Neural progenitor cell (in vitro differentiated cells): ENCODE data around the gene CDC25C. TPM values are rescaled to one million over a fixed set of nuclear protein-coding genes. Genes with fewer than 3 reads are reported as not detected.

Source experiments
- DNase-seq: peaks from one replicate; pipeline ENCODE4 v3.0.0-alpha.2; 2016; ENCODE audit warnings: low spot score
- H2AFZ ChIP-seq: fragments of 200-600 bp; sonication (generic); replicated peaks from 2 replicates; pipeline ENCODE4 v1.6.1; 2016; ENCODE audit warnings: antibody characterized with exemption
- H3F3A ChIP-seq: fragments of 200-600 bp; sonication (generic); 2 replicates; pipeline ENCODE4 v1.6.1; 2016; ENCODE audit warnings: antibody characterized with exemption, low read depth
- H3K27ac ChIP-seq: fragments of 200-600 bp; sonication (generic); 2 replicates; pipeline ENCODE4 v1.5.1; 2016; ENCODE audit warnings: mild to moderate bottlenecking
- H3K27me3 ChIP-seq: fragments of 200-600 bp; sonication (generic); 2 replicates; pipeline ENCODE4 v1.6.1; 2016; ENCODE audit warnings: mild to moderate bottlenecking, moderate library complexity
- H3K36me3 ChIP-seq: fragments of 200-600 bp; sonication (generic); 2 replicates; pipeline ENCODE4 v1.5.1; 2016
- H3K4me1 ChIP-seq: fragments of 200-600 bp; sonication (generic); 2 replicates; pipeline ENCODE4 v1.6.1; 2016; ENCODE audit warnings: mixed run types
- H3K4me2 ChIP-seq: fragments of 200-600 bp; sonication (generic); 2 replicates; pipeline ENCODE4 v1.6.1; 2016
- H3K4me3 ChIP-seq: fragments of 200-600 bp; sonication (generic); 2 replicates; pipeline ENCODE4 v1.5.1; 2016
- H3K79me2 ChIP-seq: fragments of 200-600 bp; sonication (generic); 2 replicates; pipeline ENCODE4 v1.6.1; 2016; ENCODE audit warnings: low read depth
- H3K9ac ChIP-seq: fragments of 200-600 bp; sonication (generic); 2 replicates; pipeline ENCODE4 v1.6.1; 2016
- H3K9me3 ChIP-seq: fragments of 200-600 bp; sonication (generic); 2 replicates; pipeline ENCODE4 v1.5.1; 2016; ENCODE audit warnings: low read depth
- H4K20me1 ChIP-seq: fragments of 200-600 bp; sonication (generic); 2 replicates; pipeline ENCODE4 v1.6.1; 2016; ENCODE audit warnings: low read depth
- H3K27ac Mint-ChIP-seq: 3 replicates; pipeline ENCODE4 v1.8.0; 2021; ENCODE audit warnings: mixed read lengths
- H3K27me3 Mint-ChIP-seq: 2 replicates; pipeline ENCODE4 v1.8.0; 2022; ENCODE audit warnings: low read depth, mild to moderate bottlenecking, inconsistent platforms, moderate library complexity, mixed read lengths; ENCODE audit not compliant: insufficient read depth
- H3K36me3 Mint-ChIP-seq: 3 replicates; pipeline ENCODE4 v1.8.0; 2021; ENCODE audit warnings: mixed read lengths
- H3K4me1 Mint-ChIP-seq: 3 replicates; pipeline ENCODE4 v1.8.0; 2021; ENCODE audit warnings: mixed read lengths
- H3K4me3 Mint-ChIP-seq: 3 replicates; pipeline ENCODE4 v1.8.0; 2021; ENCODE audit warnings: mild to moderate bottlenecking, moderate library complexity, mixed read lengths
- H3K9me3 Mint-ChIP-seq: 3 replicates; pipeline ENCODE4 v1.8.0; 2020; ENCODE audit warnings: mixed read lengths
- CTCF ChIP-seq: fragments of 200-600 bp; sonication (generic); IDR thresholded peaks from 2 replicates; pipeline ENCODE4 v1.5.1; 2017; ENCODE audit warnings: antibody characterized with exemption, mild to moderate bottlenecking
- EZH2 ChIP-seq: fragments of 200-600 bp; sonication (generic); IDR thresholded peaks from 2 replicates; pipeline ENCODE4 v1.6.1; 2017; ENCODE audit warnings: antibody characterized with exemption, mild to moderate bottlenecking, moderate library complexity
- EZH2phosphoT487 ChIP-seq: fragments of 200-600 bp; sonication (generic); IDR thresholded peaks from 2 replicates; pipeline ENCODE4 v1.6.1; 2017; ENCODE audit warnings: antibody characterized with exemption
- total RNA-seq: library from RNA; depleted of rRNA; stranded (reverse); fragments of >200 nt; gene quantifications from 2 replicates; pipeline ENCODE4 v1.2.3, GENCODE V29; 2015; ENCODE audit warnings: low replicate concordance

CDC25C gene
- total RNA-seq, 1 donor from 2014 or later = 48.6 TPM

DNA sequence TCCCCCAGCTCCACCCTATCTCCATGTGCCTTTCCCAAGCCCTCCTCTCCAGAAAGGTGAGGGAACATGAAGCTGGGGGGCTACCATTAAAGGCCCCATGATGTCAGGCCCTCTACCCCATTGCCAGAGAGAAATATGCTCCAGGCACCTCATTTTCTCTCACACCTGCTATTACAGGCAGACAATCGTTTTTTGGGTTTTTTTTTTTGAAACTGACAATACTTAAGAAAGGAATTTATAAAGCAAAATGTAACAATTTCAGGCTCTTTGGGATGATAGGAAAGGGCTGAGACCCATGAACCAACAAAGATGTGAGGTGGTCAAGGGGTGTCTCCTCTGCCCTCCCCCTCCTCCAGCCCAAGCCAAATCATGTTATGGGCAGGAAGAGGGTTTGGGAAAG lies 55.7 kb downstream of the CDC25C start:
- TF ChIP-seq EZH2 = no peak
- TF ChIP-seq CTCF = no peak
- TF ChIP-seq EZH2phosphoT487 = no peak
- Histone ChIP-seq H3K4me1 (peaks cover 3% of the 10 kb centered on the region), H3K27me3 (peaks cover 48% of the 10 kb centered on the region), H3K9me3 (no peaks in the 10 kb centered on the region), H3K4me3 (no peak overlapping the region), H2AFZ (no peak overlapping the region), H3F3A (peaks cover 11% of the 10 kb centered on the region), H3K36me3 (no peaks in the 10 kb centered on the region), H3K79me2 (no peaks in the 10 kb centered on the region), H4K20me1 (no peaks in the 10 kb centered on the region), H3K27ac (no peak overlapping the region), H3K9ac (no peak overlapping the region), H3K4me2 (no peak overlapping the region)
- DNase-seq = no peak
- no peaks in the 10 kb centered on the region for H3K9me3 Mint-ChIP-seq
- H3K27me3 Mint-ChIP-seq = peaks cover 24% of the 10 kb centered on the region
- peak overlapping the region; percentile 57 for H3K4me3 Mint-ChIP-seq
- peaks cover 19% of the 10 kb centered on the region for H3K4me1 Mint-ChIP-seq
- H3K36me3 Mint-ChIP-seq = no peaks in the 10 kb centered on the region
- no peak overlapping the region for H3K27ac Mint-ChIP-seq

- H3K4me1 Mint-ChIP-seq = peaks cover 19% of the 10 kb centered on the region
- H3K27me3 ChIP-seq = peaks cover 48% of the 10 kb centered on the region
- H3K27ac Mint-ChIP-seq = no peak overlapping the region
- H3K9me3 Mint-ChIP-seq = no peaks in the 10 kb centered on the region
- peak overlapping the region; percentile 79 for H3K4me3 Mint-ChIP-seq
- H3K79me2 ChIP-seq = no peaks in the 10 kb centered on the region
- H4K20me1 ChIP-seq = no peaks in the 10 kb centered on the region
- H3K4me1 ChIP-seq = peaks cover 3% of the 10 kb centered on the region
- no peak for DNase-seq
- no peak overlapping the region for H3K9ac ChIP-seq
- no peak overlapping the region for H3K4me3 ChIP-seq
- no peaks in the 10 kb centered on the region for H3K36me3 ChIP-seq
- no peaks in the 10 kb centered on the region for H3K36me3 Mint-ChIP-seq
- H3K27ac ChIP-seq = no peak overlapping the region
- no peaks in the 10 kb centered on the region for H3K9me3 ChIP-seq
- H3K4me2 ChIP-seq = no peak overlapping the region
- H3K27me3 Mint-ChIP-seq = peaks cover 24% of the 10 kb centered on the region
- no peak overlapping the region for H2AFZ ChIP-seq
- H3F3A ChIP-seq = peaks cover 11% of the 10 kb centered on the region
- TF ChIP-seq EZH2phosphoT487 = no peak
- TF ChIP-seq EZH2 = no peak
- no peak for TF ChIP-seq CTCF
Observed at GRCh38 chr5:138275379-138275782, 56.2 kb downstream of the CDC25C start.

GRCh38 chr5:138274189-138274853 lies 57.3 kb downstream of the CDC25C start, which contains the start of gene GFRA3:
Gene GFRA3 (minus strand): TSS chr5:138274621. CDS start chr5:138274424, 197 bp downstream.
- Histone ChIP-seq H2AFZ (peak within 1 kb of the TSS; percentile 80), H3K4me1 (peaks cover 3% of the 10 kb centered on the region), H3K4me2 (peak within 1 kb of the TSS; percentile 83), H4K20me1 (no peaks in the 10 kb centered on the region), H3K4me3 (peak within 1 kb of the TSS; percentile 58), H3K9me3 (no peaks in the 10 kb centered on the region), H3K27me3 (peaks cover 48% of the 10 kb centered on the region), H3F3A (peaks cover 11% of the 10 kb centered on the region), H3K36me3 (no peaks in the 10 kb centered on the region), H3K9ac (no peak within 1 kb of the TSS), H3K27ac (no peak within 1 kb of the TSS), H3K79me2 (no peaks in the 10 kb centered on the region)
- Mint-ChIP-seq H3K27me3 (peaks cover 24% of the 10 kb centered on the region), H3K4me3 (peak within 1 kb of the TSS; percentile 79), H3K27ac (no peak within 1 kb of the TSS), H3K4me1 (peaks cover 19% of the 10 kb centered on the region), H3K36me3 (no peaks in the 10 kb centered on the region), H3K9me3 (no peaks in the 10 kb centered on the region)
- TF ChIP-seq EZH2 = peak; percentile 69
- peak; percentile 65 for TF ChIP-seq EZH2phosphoT487
- peak; percentile 6 for TF ChIP-seq CTCF
- peak; percentile 66 for DNase-seq
